T-helper 2 cell treated with Interferon-gamma antibody and Interleukin-4, amounts not matched to agents 100 ng/mL and 5 ng/mL, for 36 hours (primary cell): Measurements from ENCODE around the gene ADCY6. TPM values are rescaled to one million over a fixed set of nuclear protein-coding genes. Genes with fewer than 3 reads are reported as not detected.

ENCODE experiments used
- intact Hi-C: fragments of 100-400 bp; cut with micrococcal nuclease; formaldehyde crosslinking; loops from one replicate; pipeline ENCODE4 v1.15.1; 2023
- total RNA-seq: library from RNA; stranded (reverse); gene quantifications from 2 replicates; pipeline ENCODE4 v1.2.3, GENCODE V29; 2022

ADCY6 gene
- total RNA-seq, 1 donor from 2014 or later: 0.09 TPM

GRCh38 chr12:48816143-48816854, 27.4 kb upstream of the ADCY6 start:
- intact Hi-C loops: no loop called here

GRCh38 chr12:48815126-48816110, 26.5 kb upstream of the ADCY6 start:
- intact Hi-C loops: no loop called here

DNA sequence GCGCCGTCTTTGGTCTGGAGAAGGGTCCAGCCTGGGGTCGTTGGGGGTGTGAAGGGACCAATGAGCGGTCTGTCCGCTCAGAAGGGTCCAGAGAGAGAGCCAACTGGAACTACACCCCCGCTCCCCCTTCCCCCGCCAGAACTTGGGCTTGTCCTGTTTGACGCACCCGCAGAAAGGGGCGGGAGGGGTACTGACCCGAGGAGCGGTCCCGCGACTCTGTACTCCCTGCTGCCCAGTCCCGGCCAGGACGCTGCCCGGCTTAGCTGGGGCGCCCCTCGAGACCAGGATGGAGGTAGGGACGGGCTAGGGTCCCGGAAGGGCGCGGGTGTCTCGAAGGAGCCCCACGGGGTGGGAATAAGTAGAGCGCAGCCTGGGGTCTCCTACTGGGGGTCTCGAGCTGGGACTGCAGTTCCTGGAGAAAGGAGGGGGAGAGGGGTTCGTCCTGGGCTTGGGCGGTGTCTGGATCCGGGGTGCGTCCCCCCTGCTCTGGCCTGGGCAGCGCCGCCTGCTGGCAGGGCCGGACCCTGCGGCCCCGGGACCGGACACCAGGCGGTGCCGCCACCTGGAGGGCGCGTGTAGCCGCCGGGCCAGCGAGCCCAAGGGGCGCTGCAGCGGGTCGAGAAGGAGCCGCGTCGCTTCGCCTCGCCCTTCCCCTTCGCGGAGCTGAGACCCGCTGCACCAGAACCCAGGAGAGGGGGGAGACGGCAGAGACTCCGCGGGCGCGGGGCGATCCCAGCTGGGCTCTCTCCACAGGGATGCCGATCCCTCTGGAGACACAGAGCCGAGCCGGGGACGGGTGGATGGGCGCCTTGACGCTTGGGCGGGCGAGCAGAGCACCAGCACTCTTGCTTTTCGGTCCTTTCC, 25.6 kb upstream of the ADCY6 start:
- intact Hi-C loops: loop anchor here (1.0 kb wide), 1 partner anchor 98 kb away; the partner anchor contains the start of gene CCNT1

DNA sequence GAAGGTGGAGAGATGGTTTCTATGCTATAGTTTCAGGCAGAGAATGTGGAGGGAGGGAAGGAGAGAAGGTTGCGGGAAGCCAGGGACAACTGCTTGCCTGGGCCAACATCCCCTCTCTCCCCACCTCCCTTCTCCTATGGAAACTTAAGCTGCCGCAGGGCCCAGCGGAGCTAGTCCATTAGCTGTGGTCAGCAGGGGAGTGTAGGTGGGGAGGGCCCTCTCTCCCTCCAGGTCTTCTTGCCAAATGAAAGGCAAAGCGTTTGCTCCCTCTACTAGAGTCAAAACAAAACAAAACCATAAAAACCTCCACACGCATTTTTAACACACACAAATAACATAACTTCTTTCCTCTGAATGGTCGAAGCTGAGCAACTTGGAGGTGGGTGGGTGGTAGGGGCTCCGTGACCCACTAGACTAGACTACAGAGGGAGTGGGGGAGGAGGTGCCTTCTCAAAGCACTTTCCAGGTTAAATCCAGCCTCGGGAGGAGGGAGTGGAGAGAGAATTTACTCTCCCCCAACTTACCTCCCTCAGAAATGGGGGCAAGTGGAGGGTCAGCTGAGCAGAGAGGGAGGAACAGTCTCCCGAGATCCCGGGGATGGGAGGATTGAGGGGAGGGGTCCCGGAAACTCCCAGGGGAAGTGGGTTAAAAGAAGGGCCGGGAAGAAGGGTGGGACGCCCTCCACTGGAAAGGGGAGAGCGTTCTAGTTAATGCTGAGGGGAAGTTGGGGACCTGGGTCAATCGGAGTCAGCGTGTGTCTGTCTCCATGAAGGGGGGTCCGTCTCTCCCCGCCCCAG, 24.8 kb upstream of the ADCY6 start:
- intact Hi-C loops: loop anchor here (1.0 kb wide), 1 partner anchor 97 kb away; the partner anchor contains the start of gene CCNT1

DNA sequence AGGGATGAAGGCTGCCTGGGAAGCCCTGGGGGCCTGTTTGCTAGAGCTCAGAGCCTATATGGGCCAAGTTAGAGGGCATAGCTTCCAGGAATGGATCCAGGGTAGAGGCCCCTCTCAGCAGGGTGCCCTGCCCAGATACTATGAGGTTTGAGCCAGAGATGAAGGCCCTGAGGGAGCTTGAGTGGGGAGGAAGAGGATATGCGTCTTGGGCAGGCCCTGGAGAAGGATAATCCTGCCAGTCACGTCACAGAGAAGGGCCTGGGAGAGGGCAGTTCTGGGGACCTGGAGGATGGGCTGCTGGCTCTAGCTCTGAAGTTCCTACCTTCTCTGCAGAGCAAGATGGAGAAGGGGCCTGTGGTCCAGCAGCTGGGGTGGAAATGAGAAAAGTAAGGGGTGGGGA, 23.5 kb upstream of the ADCY6 start:
- intact Hi-C loops: no loop called here

DNA sequence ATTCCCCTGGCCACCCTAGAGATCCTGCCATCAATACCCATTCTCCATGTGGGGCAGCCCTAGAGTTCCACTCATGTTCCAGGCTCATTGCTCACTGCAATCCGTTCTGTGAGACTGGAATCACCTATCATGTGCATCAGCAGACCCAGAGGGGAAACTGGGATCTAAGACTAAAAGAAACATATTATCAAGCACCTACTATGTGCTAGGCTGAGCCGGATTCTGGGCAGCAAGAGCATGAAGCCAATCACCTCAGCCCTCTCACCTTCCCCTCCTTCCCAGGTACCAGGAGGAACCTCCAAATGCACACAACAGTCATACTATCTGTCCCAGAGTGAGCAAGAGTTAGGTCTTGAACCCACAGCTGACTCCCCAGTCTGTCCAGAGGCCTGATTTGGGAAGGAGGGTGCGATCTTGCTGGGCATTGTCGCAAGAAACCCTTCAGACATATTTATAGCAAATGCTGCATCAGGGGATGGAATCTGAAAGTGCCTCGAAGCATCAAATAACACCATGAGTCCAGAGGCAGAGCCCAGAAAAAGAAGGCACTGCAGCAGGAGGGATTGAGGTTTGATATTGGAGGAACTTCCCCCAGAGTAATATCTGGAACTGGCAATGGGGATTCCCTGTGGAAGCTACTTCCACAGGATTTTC, 22.7 kb upstream of the ADCY6 start:
- intact Hi-C loops: no loop called here

- intact Hi-C loops: no loop called here
Measured at GRCh38 chr12:48810903-48811431, 22.1 kb upstream of the ADCY6 start.

DNA sequence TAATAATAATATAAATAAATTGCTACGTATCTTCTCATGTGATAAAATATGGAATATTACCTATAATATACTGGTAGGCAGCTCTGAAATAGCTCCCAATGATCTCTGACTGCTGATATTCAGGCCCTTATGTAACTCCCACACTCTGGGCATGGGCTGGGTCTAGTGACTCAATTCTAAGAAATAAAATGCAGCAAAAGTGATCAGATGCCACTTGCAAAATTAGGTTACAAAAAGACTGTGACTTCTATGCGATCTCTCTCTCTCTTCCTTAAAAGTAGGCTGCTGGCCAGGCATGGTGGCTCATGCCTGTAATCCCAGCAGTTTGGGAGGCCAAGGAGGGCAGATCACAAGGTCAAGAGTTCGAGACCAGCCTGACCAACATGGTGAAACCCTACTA, 19.1 kb upstream of the ADCY6 start:
- intact Hi-C loops: no loop called here

- intact Hi-C loops: no loop called here
Measured at GRCh38 chr12:48803675-48804074, 14.8 kb upstream of the ADCY6 start.

DNA sequence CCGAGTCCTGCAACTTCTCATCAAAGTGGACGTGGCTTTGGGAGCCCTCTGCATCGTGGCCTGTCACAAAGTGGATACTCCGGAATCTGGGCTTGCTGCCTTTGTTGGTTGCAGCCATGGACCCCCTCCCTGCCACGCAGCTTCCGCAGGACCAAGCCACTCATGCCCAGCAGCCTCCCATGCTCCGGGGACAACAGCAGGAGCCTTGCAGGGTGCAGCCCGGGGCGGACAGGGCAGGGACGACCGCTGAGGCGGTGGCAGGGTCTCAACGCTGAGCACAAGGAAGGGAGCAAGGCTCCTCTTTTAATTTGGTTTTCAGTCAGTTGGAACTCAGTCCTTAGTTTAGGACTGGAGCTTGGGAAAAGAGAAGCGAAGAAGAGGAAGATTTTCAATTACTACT, 12.1 kb upstream of the ADCY6 start:
- intact Hi-C loops: no loop called here

GRCh38 chr12:48800457-48800856, 11.6 kb upstream of the ADCY6 start:
- intact Hi-C loops: no loop called here

DNA sequence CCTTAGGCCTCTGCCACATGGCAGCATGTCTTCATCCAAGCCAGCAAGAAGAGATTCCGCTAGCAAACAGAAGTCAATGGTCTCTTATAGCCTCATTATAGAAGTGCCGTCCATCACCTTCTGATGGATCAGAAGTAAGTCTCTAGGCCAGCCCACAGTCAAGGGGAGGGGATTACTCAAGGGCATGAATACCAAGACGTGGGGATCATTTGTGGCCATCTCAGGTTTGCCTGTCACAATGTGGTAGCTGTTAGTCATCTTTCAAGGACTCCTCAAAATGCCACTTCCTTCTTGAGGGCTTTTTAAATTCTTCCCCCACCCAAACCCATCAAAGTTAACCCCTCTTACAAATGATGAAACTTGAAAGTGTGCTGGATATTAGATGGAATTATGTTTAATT, 8.1 kb upstream of the ADCY6 start:
- intact Hi-C loops: loop anchor here (1.0 to 5.0 kb wide), 2 partner anchors 115 to 255 kb away; partner anchors contain the start of gene KANSL2

DNA sequence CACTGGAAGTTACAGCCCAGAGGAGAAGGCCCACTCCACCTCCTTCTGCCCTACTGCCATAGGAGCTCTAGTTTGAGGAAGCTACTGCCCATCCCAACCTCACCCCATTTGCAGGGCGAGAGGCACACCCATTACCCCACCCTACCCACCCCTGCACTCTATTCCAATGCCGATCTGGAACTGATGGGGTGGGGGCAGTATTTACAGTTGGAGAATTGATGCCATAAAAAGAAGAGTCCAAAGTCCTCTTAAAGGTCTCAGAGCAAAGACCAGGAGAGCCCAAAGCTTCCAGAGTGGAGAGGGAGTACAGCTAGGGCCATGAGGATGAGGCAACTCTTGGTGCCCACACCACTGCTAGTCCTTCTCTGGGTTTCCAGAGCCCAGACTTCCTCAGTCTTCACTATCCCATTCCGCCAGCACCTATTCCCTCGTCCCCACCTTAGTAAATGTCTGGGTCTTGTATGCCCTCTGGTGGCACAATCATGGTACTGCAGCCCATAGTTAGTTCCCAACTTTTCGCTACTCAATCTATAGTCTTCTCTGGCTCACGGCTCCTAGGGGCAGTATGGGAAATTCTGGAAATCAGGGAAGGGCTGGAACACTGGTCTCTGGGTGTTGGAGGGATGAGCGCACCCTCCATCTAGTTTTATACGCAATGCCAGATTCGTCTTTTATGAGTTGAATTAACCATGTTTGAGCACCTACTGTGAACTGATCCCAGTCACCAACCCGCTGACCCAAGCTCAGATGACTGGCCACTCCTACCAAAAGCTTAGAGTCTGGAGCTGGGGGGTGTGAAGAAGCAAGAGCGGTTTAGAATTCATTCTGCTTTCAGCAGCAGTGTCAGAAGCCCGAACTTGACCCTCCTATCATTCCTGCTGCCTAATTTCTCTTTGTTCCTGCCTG, 6.9 kb upstream of the ADCY6 start:
- intact Hi-C loops: loop anchor here (1.0 to 5.0 kb wide), 3 partner anchors 43 to 254 kb away; partner anchors contain the start of gene KANSL2

GRCh38 chr12:48794870-48795269, 6.0 kb upstream of the ADCY6 start:
- intact Hi-C loops: loop anchor here (1.0 to 5.0 kb wide), 2 partner anchors 42 to 253 kb away; no protein-coding TSS in a partner anchor

DNA sequence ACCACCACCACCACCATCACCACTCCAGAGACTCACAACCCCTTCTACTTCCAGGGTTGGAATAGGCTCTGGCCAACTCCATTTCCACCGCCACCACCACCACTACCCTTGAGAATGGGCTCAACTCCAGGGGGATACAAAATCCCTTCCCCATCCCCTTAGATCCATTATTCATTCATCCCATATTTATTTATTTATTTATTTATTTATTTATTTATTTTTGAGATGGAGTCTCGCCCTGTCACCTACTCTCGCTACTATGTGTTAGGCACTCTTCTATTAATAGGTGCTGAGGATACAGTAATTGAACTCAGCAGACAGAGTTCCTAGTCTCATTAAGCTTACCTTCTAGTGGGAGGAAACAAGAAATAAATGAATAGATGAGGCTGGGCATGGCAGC, 4.8 kb upstream of the ADCY6 start:
- intact Hi-C loops: no loop called here

- intact Hi-C loops: no loop called here
Measured at GRCh38 chr12:48789858-48790326, 1.0 kb upstream of the ADCY6 start.

DNA sequence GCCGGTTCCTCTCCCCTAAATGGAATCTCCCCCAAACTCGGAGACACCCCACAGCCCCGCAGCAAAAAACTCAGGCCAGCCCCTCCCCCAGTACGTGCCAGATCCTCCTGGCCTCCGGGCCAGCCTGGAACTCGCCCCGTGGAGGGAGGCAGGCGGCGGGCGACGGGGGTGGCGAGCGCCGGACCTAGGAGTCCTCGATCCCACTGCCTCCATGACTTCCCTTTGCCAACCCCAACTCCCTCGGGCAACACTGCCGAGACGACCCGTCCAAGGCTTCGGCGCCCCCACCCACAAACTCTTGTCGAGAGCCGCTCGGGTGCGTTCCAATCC, 400 bp downstream of the ADCY6 start:
- intact Hi-C loops: no loop called here

DNA sequence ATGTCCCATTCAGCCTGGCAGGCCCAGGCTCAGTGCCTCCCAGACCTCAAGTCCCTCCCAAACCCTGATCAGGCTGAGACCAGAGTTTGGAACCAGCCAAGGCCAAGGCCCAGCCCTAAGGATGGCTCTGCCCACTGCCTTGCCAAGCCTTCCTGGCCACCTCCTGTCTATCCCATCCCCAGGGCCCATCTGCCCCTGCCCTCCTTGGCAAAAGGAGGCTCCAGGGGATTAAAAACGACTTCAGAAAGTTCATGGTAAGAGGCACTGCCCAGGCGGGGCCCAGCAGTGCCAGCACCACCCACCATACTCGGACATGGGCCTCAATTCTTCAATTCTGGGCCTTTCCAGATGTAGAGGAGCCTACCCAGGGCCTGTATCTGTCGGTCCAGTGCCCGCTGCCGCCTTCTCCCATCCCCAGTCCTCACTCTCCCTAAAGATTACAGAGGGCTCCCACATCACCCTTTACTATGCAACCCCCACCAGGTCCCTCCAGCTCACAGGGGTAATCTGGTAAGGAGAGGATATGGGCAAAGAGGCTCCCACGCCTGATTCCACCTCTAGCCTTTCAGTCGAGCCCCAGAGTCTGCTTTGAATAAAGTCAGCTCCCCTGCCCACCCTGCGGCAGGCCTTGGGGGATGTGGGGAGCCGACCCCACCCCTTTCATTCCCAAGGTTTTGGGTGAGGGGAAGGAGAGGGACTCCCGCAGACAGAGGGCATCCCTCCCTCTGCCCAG, 932 bp downstream of the ADCY6 start:
- intact Hi-C loops: no loop called here
